Spleen (tissue), 11 donors: ENCODE results near the gene KLHL22. TPM values are rescaled to one million over a fixed set of nuclear protein-coding genes. Genes with fewer than 3 reads are reported as not detected.
A peak's percentile ranks its signal among the peaks of the same experiment; 100 is the strongest.

ENCODE experiments used
- DNase-seq: peaks from one replicate; pipeline ENCODE4 v3.0.0-alpha.2; 2020
- H3K27ac ChIP-seq, 8 donors: fragments of 200-600 bp; sonication (generic) in 7 of 8; 1 replicate in 4 of 8; 2 replicates in 4 of 8; pipeline versions ENCODE4 v1.5.0 to v1.8.0; 2016 to 2021; ENCODE audit warnings: inconsistent platforms in 4 of 8, mild to moderate bottlenecking in 4 of 8, moderate library complexity in 1 of 8
- H3K27me3 ChIP-seq, 7 donors: fragments of 200-600 bp; sonication (generic) in 6 of 7; replicated peaks in 1 of 7; 1 replicate in 4 of 7; 2 replicates in 3 of 7; pipeline versions ENCODE4 v1.5.0 to v1.8.0; 2016 to 2021; ENCODE audit warnings: inconsistent platforms in 3 of 7, mild to moderate bottlenecking in 1 of 7
- H3K36me3 ChIP-seq, 6 donors: fragments of 200-600 bp; sonication (generic) in 5 of 6; 1 replicate in 4 of 6; 2 replicates in 2 of 6; pipeline versions ENCODE4 v1.5.0 to v1.8.0; 2016 to 2021; ENCODE audit warnings: inconsistent platforms in 2 of 6
- H3K4me1 ChIP-seq, 6 donors: fragments of 200-600 bp; sonication (generic) in 5 of 6; 1 replicate in 3 of 6; 2 replicates in 3 of 6; pipeline versions ENCODE4 v1.5.0 to v1.8.0; 2016 to 2021; ENCODE audit warnings: inconsistent platforms in 3 of 6
- H3K4me3 ChIP-seq, 8 donors: fragments of 200-600 bp; sonication (generic) in 7 of 8; 1 replicate in 4 of 8; 2 replicates in 4 of 8; pipeline versions ENCODE4 v1.5.0 to v1.8.0; 2016 to 2021; ENCODE audit warnings: inconsistent platforms in 4 of 8, mild to moderate bottlenecking in 4 of 8, moderate library complexity in 2 of 8
- H3K9me3 ChIP-seq, 8 donors: fragments of 200-600 bp; sonication (generic) in 7 of 8; 1 replicate in 4 of 8; 2 replicates in 4 of 8; pipeline versions ENCODE4 v1.5.0 to v1.8.0; 2016 to 2021; ENCODE audit warnings: inconsistent platforms in 4 of 8
- POLR2A ChIP-seq, 3 donors: fragments of 450-650 bp; IDR thresholded peaks; one replicate each; pipeline ENCODE4 v1.5.1; 2017; ENCODE audit warnings: antibody characterized with exemption in 3 of 3, mild to moderate bottlenecking in 1 of 3
- POLR2AphosphoS5 ChIP-seq, 3 donors: sonication (generic); formaldehyde crosslinking; IDR thresholded peaks; one replicate each; pipeline ENCODE4 v1.5.1; 2017; ENCODE audit warnings: antibody characterized with exemption in 3 of 3
- whole genome bisulfite sequencing, 5 donors: extraction: QIAGEN DNeasy Blood & Tissue Kit in 3 of 5; methylation state at CpG; one replicate each; pipeline versions ENCODE4 v1.1.5 to v1.1.7; 2013 to 2018; 5-methylcytosine and 5-hydroxymethylcytosine counted together
- intact Hi-C: fragments of 100-400 bp; cut with DNase I; formaldehyde crosslinking; loops from one replicate; pipeline ENCODE4 v1.15.0; 2023; ENCODE audit warnings: low total_unique reads
- polyA plus RNA-seq, 3 donors: library from polyadenylated mRNA; stranded (reverse); fragments of 200-250 nt; gene quantifications; one replicate each; pipeline ENCODE4 v1.2.1, GENCODE V29; 2013
- total RNA-seq, 7 donors: library from RNA; depleted of rRNA in 3 of 7; stranded (reverse); fragments of >200 nt in 3 of 7; fragmentation: NEBNext Ultra II Directional in 4 of 7; extraction: Animal tissue kit (Norgen Biotek cat#: 25700) in 4 of 7; gene quantifications; one replicate each; pipeline versions ENCODE4 v1.1.0 to v1.2.1, GENCODE V29; 2016 to 2021
- TF ChIP-seq, protein P1 (sequence below), 11 experiments: fragments of 200-600 bp in 7 of 11; fragments of 450-650 bp in 4 of 11; sonication (generic) in 4 of 11; IDR thresholded peaks in 8 of 11; conservative IDR thresholded peaks in 3 of 11; 1 replicate in 7 of 11; 2 replicates in 4 of 11; pipeline versions ENCODE4 v1.4.0 to v1.8.0; 2016 to 2021; ENCODE audit warnings: antibody characterized with exemption in 11 of 11, inconsistent platforms in 4 of 11, mild to moderate bottlenecking in 1 of 11
- donor health status: healthy with polysubstance abuse.
- donor health status: DM: no; HTN: no; CAD: no; lungs with moderate emphysema.
- donor health status: DM: no; HTN: no; CAD: no.
- donor health status: Bipolar disorder and iron deficiency.
- donor health status: healthy.
- donor health status: DM: no; HTN: no; CAD: no.
- donor health status: DM: yes; HTN: yes; CAD: no.

KLHL22 gene
- total and polyA plus RNA-seq, 10 donors = 14.0 to 40.6 (median 28.6) TPM

DNA sequence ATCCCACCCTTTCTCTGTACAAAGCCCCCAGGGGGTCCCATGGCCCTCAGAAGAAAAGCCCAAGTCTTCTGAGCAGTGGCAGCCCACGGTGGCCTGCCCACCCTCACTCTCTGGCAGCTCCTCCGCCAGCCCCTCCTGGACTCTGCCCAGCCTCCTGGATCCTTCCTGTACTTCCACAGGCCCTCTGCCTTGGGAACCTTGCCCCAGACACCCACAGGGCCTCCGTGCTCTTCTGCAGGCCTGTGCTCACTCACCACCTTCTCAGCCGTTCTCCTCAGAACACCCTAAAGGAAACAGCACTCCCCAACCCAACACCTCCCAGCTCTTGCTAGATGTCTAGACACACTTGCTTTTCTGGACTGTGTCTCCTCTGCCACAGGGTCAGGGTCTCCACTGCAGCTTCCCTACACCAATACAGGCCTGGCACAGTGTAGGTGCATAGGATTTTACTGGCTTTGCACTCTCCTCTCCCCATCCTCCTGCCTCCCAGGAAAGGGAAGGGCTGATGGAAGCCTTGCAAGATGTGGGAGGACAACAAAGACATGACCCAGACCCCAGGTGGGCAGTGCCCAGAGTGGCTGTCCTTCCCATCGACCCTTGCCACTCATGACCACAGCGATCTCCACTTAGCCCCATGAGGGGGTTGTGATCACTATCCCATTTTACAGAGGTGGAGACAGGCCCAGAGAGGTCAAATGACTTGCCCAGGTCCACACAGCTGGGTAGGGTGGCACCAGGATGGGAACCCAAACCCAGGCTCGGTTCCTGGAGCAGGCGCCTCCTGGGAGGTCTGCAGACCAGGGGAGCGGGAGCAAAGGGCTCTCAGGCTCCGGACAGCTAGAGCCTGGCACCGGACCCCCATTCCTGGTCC, 59.9 kb downstream of the KLHL22 start:
- 62 to 70% (median 63%) methylated on average over 8 to 11 of the region's 11 CpGs for WGBS, 5 donors
- DNase-seq = peak; percentile 47

DNA sequence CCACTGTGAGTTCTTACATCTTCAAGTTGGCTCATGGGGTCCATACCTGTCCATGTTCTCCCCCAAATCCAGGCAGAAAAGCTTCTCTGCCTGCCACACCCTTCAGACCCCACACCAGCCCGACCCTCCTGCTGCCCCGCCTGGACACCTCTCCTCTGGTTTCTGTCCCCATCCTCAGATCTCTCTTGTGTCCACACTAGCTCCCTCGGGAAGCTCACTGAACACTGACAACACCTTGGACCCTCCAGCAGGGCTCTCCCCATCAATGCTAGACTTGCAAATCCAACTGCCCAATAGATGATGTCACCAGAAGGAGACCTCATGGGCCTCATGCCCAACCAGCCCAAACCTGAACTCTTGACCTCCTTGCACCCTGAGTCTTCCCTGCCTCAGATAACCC, 60.8 kb downstream of the KLHL22 start:
- Histone ChIP-seq H3K4me3 (no peak overlapping the region), H3K27me3 (peaks cover 3 to 93% (median 60%) of the 10 kb centered on the region in 7 donors), H3K27ac (peak overlapping the region in 1 of 8 donors; percentile 85), H3K36me3 (peaks cover 0 to 8% (median 0%) of the 10 kb centered on the region in 6 donors), H3K9me3 (no peaks in the 10 kb centered on the region), H3K4me1 (peaks cover 19 to 88% (median 56%) of the 10 kb centered on the region in 6 donors)
- TF ChIP-seq POLR2AphosphoS5 (IDR thresholded peaks at IDR 0.05) (no peak), POLR2A (IDR thresholded peaks at IDR 0.05) (no peak)
- TF ChIP-seq, protein P1, sequence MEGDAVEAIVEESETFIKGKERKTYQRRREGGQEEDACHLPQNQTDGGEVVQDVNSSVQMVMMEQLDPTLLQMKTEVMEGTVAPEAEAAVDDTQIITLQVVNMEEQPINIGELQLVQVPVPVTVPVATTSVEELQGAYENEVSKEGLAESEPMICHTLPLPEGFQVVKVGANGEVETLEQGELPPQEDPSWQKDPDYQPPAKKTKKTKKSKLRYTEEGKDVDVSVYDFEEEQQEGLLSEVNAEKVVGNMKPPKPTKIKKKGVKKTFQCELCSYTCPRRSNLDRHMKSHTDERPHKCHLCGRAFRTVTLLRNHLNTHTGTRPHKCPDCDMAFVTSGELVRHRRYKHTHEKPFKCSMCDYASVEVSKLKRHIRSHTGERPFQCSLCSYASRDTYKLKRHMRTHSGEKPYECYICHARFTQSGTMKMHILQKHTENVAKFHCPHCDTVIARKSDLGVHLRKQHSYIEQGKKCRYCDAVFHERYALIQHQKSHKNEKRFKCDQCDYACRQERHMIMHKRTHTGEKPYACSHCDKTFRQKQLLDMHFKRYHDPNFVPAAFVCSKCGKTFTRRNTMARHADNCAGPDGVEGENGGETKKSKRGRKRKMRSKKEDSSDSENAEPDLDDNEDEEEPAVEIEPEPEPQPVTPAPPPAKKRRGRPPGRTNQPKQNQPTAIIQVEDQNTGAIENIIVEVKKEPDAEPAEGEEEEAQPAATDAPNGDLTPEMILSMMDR (IDR thresholded peaks at IDR 0.05 in 8 of 11, conservative IDR thresholded peaks at IDR 0.05 in 3 of 11) = no peak
- peak; percentile 40 for DNase-seq
- 84 to 99% (median 91%) methylated on average over 3 of the region's 3 CpGs for WGBS, 5 donors
- intact Hi-C loops = no loop called here

More for the DNA sequence above, 59.9 kb downstream of the KLHL22 start:
- H3K36me3 ChIP-seq = peaks cover 0 to 2% (median 0%) of the 10 kb centered on the region in 6 donors
- H3K4me3 ChIP-seq = peak overlapping the region; percentile 29 to 71 (median 47)
- H3K4me1 ChIP-seq = peaks cover 10 to 81% (median 47%) of the 10 kb centered on the region in 6 donors
- no peak for TF ChIP-seq POLR2AphosphoS5 (IDR thresholded peaks at IDR 0.05)
- TF ChIP-seq POLR2A (IDR thresholded peaks at IDR 0.05) = no peak
- TF ChIP-seq, protein P1 (IDR thresholded peaks at IDR 0.05 in 8 of 11, conservative IDR thresholded peaks at IDR 0.05 in 3 of 11) = no peak
- intact Hi-C loops = no loop called here
- peaks cover 3 to 84% (median 51%) of the 10 kb centered on the region in 7 donors for H3K27me3 ChIP-seq
- H3K27ac ChIP-seq = peak overlapping the region in 6 of 8 donors; percentile 58 to 85 (median 80)
- no peaks in the 10 kb centered on the region for H3K9me3 ChIP-seq

DNA sequence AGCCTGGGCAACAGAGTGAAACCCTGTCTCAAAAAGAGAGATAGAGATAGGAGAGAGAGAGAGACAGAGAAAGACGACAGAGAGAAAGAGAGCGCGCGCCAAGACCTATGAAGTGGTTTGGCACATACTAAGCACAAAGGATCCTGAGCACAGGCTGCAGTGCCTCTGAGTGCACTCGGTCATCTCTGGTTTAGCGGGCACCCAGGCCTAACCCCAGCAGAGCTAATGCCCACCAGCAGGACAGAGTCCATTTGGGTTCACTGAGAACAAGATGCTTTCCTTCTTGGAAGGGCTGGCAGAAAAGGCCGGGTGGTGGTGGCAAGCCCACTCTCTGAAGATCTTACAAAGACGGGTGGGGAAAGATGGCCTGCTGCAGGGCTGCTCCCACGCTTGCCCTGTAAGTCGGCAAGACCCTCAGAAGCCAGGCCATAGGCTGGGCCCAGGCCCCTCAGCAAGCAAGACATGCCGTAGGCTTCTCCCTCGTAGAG, 61.3 kb downstream of the KLHL22 start:
- no peak overlapping the region for H3K27ac ChIP-seq
- no peak overlapping the region for H3K4me3 ChIP-seq
- peaks cover 24 to 91% (median 60%) of the 10 kb centered on the region in 6 donors for H3K4me1 ChIP-seq
- H3K27me3 ChIP-seq = peaks cover 3 to 97% (median 64%) of the 10 kb centered on the region in 7 donors
- TF ChIP-seq, protein P1 (IDR thresholded peaks at IDR 0.05 in 8 of 11, conservative IDR thresholded peaks at IDR 0.05 in 3 of 11) = no peak
- TF ChIP-seq POLR2AphosphoS5 (IDR thresholded peaks at IDR 0.05) (no peak), POLR2A (IDR thresholded peaks at IDR 0.05) (no peak)
- intact Hi-C loops = no loop called here
- H3K36me3 ChIP-seq = peaks cover 0 to 11% (median 0%) of the 10 kb centered on the region in 6 donors
- DNase-seq = peak; percentile 54
- WGBS, 5 donors = 84 to 96% (median 92%) methylated on average over 12 of the region's 12 CpGs
- H3K9me3 ChIP-seq = no peaks in the 10 kb centered on the region
